Measurements from ENCODE around the gene MCM5.
A peak's percentile ranks its signal among the peaks of the same experiment; 100 is the strongest.

The MCM5 gene

DNA sequence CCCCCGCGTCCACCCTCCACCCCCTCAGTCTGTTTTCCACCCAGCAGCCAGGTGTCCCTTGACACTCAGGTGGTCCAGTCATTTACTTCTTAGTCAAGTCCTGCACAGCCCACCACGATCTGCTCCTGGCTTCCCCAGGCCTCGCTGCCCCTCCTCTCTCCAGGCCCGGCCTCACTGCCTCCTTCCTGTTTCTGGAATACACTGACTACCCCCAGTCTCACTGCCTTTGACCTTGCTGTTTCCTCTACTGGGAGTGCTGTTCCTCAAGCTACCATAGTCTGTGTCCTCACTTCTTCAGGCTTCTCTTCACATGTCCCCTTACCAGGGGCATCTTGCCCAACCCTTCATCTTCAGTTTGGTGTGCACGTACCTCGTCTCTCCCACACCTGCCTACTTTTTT, 7.4 kb downstream of the MCM5 start:
- Histone ChIP-seq H3K79me2 (ENCODE audit: control insufficient read depth, low read length) (peaks cover 43% of the 10 kb centered on the region), H3K36me3 (ENCODE audit: control insufficient read depth, low read length) (peaks cover 98% of the 10 kb centered on the region), H4K20me1 (ENCODE audit: control insufficient read depth, insufficient read depth, low read depth, low read length) (peaks cover 6% of the 10 kb centered on the region; the same call in 1 of the 2 replicates), H3K9me3 (ENCODE audit: control insufficient read depth, insufficient read depth, low read length) (no peaks in the 10 kb centered on the region), H3K4me2 (ENCODE audit: low read length) (no peak overlapping the region), H3K4me3 (ENCODE audit: low read length) (no peak overlapping the region), H3K27me3 (ENCODE audit: control insufficient read depth, low read length) (no peaks in the 10 kb centered on the region), H3K9me2 (replicated peaks; ENCODE audit: control insufficient read depth, low read length) (no peaks in the 10 kb centered on the region), H3K27ac (ENCODE audit: low read depth, low read length) (no peak overlapping the region), H3K4me1 (ENCODE audit: control insufficient read depth, low read length) (peaks cover 68% of the 10 kb centered on the region), H3F3A (ENCODE audit: control insufficient read depth, insufficient read depth) (peaks cover 38% of the 10 kb centered on the region)
- no peak for TF ChIP-seq EZH2phosphoT487 (IDR thresholded peaks at IDR 0.05; ENCODE audit: borderline replicate concordance, low read length)

- peaks cover 97% of the 10 kb centered on the region for H3K36me3 ChIP-seq (ENCODE audit: control insufficient read depth, low read length)
- H3K4me2 ChIP-seq (ENCODE audit: low read length) = peak overlapping the region; percentile 66
- H3K4me1 ChIP-seq (ENCODE audit: control insufficient read depth, low read length) = peaks cover 57% of the 10 kb centered on the region
Measured at GRCh38 chr22:35409783-35410662, 10.1 kb downstream of the MCM5 start.

GRCh38 chr22:35410663-35411034, 10.7 kb downstream of the MCM5 start:
- TF ChIP-seq, protein P1, sequence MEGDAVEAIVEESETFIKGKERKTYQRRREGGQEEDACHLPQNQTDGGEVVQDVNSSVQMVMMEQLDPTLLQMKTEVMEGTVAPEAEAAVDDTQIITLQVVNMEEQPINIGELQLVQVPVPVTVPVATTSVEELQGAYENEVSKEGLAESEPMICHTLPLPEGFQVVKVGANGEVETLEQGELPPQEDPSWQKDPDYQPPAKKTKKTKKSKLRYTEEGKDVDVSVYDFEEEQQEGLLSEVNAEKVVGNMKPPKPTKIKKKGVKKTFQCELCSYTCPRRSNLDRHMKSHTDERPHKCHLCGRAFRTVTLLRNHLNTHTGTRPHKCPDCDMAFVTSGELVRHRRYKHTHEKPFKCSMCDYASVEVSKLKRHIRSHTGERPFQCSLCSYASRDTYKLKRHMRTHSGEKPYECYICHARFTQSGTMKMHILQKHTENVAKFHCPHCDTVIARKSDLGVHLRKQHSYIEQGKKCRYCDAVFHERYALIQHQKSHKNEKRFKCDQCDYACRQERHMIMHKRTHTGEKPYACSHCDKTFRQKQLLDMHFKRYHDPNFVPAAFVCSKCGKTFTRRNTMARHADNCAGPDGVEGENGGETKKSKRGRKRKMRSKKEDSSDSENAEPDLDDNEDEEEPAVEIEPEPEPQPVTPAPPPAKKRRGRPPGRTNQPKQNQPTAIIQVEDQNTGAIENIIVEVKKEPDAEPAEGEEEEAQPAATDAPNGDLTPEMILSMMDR (IDR thresholded peaks at IDR 0.05; ENCODE audit: low read depth, low read length, poor library complexity, severe bottlenecking) = no peak
- no peak for TF ChIP-seq EZH2phosphoT487 (IDR thresholded peaks at IDR 0.05; ENCODE audit: borderline replicate concordance, low read length)
- Histone ChIP-seq H3F3A (ENCODE audit: control insufficient read depth, insufficient read depth) (peaks cover 33% of the 10 kb centered on the region), H4K20me1 (ENCODE audit: control insufficient read depth, insufficient read depth, low read depth, low read length) (0 out of 2 replicates have a peak, but pooled peaks cover 7% of the 10 kb centered on the region), H3K4me1 (ENCODE audit: control insufficient read depth, low read length) (peaks cover 57% of the 10 kb centered on the region), H3K9me2 (replicated peaks; ENCODE audit: control insufficient read depth, low read length) (no peaks in the 10 kb centered on the region), H3K27ac (ENCODE audit: low read depth, low read length) (peak overlapping the region; percentile 82), H3K27me3 (ENCODE audit: control insufficient read depth, low read length) (no peaks in the 10 kb centered on the region), H3K4me3 (ENCODE audit: low read length) (peak overlapping the region; percentile 49), H3K36me3 (ENCODE audit: control insufficient read depth, low read length) (peaks cover 97% of the 10 kb centered on the region), H3K79me2 (ENCODE audit: control insufficient read depth, low read length) (peaks cover 30% of the 10 kb centered on the region), H3K9me3 (ENCODE audit: control insufficient read depth, insufficient read depth, low read length) (no peaks in the 10 kb centered on the region), H3K4me2 (ENCODE audit: low read length) (peak overlapping the region; percentile 66)

More at GRCh38 chr22:35409783-35410662, 10.1 kb downstream of the MCM5 start:
- Histone ChIP-seq H4K20me1 (ENCODE audit: control insufficient read depth, insufficient read depth, low read depth, low read length) (0 out of 2 replicates have a peak, but pooled peaks cover 7% of the 10 kb centered on the region), H3K27me3 (ENCODE audit: control insufficient read depth, low read length) (no peaks in the 10 kb centered on the region), H3K4me3 (ENCODE audit: low read length) (peak overlapping the region; percentile 49), H3K9me2 (replicated peaks; ENCODE audit: control insufficient read depth, low read length) (no peaks in the 10 kb centered on the region), H3F3A (ENCODE audit: control insufficient read depth, insufficient read depth) (peaks cover 33% of the 10 kb centered on the region), H3K27ac (ENCODE audit: low read depth, low read length) (peak overlapping the region; percentile 82), H3K9me3 (ENCODE audit: control insufficient read depth, insufficient read depth, low read length) (no peaks in the 10 kb centered on the region), H3K79me2 (ENCODE audit: control insufficient read depth, low read length) (peaks cover 27% of the 10 kb centered on the region)
- TF ChIP-seq, protein P1 (IDR thresholded peaks at IDR 0.05; ENCODE audit: low read depth, low read length, poor library complexity, severe bottlenecking) = no peak

- Histone ChIP-seq H3K79me2 (ENCODE audit: control insufficient read depth, low read length) (peaks cover 31% of the 10 kb centered on the region), H3K27me3 (ENCODE audit: control insufficient read depth, low read length) (no peaks in the 10 kb centered on the region), H4K20me1 (ENCODE audit: control insufficient read depth, insufficient read depth, low read depth, low read length) (0 out of 2 replicates have a peak, but pooled peaks cover 7% of the 10 kb centered on the region), H3K4me2 (ENCODE audit: low read length) (peak overlapping the region; percentile 66), H3K4me1 (ENCODE audit: control insufficient read depth, low read length) (peaks cover 56% of the 10 kb centered on the region), H3K9me2 (replicated peaks; ENCODE audit: control insufficient read depth, low read length) (no peaks in the 10 kb centered on the region), H3K4me3 (ENCODE audit: low read length) (peak overlapping the region; percentile 49), H3F3A (ENCODE audit: control insufficient read depth, insufficient read depth) (peaks cover 33% of the 10 kb centered on the region), H3K9me3 (ENCODE audit: control insufficient read depth, insufficient read depth, low read length) (no peaks in the 10 kb centered on the region), H3K36me3 (ENCODE audit: control insufficient read depth, low read length) (peaks cover 97% of the 10 kb centered on the region), H3K27ac (ENCODE audit: low read depth, low read length) (peak overlapping the region; percentile 82)
- no peak for TF ChIP-seq EZH2phosphoT487 (IDR thresholded peaks at IDR 0.05; ENCODE audit: borderline replicate concordance, low read length)
- TF ChIP-seq, protein P1 (IDR thresholded peaks at IDR 0.05; ENCODE audit: low read depth, low read length, poor library complexity, severe bottlenecking) = peak; percentile 62
Measured at GRCh38 chr22:35411102-35411501, 11.2 kb downstream of the MCM5 start.
